GM12873 (cell line): ENCODE data around the gene GPRC5B.

Experiments
- CTCF ChIP-seq: IDR thresholded peaks from 2 replicates; pipeline ENCODE4 v1.5.1; 2012; ENCODE audit warnings: low read depth, mild to moderate bottlenecking, moderate library complexity, low read length, control low read depth; ENCODE audit not compliant: insufficient read depth; ENCODE audit errors: missing control alignments

Gene GPRC5B

DNA sequence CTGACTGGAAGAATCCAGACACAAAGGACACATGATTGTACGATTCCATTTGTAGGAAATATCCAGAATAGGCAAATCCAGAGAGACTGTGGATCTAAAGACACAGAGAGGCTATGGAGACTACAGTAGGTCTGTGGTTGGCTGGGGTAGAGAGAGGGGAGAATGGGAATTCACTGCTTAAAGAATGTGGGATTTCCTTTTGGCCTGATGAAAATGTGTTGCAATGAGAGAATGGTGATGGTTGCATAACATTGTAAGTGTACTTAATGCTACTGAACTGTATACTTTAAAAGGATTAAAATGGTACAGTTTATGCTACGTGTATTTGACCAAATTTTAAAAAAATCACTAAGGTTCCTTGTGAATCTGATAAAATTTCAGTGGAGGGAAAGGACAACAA lies 62.1 kb downstream of the GPRC5B start:
- TF ChIP-seq CTCF, result no peak

DNA sequence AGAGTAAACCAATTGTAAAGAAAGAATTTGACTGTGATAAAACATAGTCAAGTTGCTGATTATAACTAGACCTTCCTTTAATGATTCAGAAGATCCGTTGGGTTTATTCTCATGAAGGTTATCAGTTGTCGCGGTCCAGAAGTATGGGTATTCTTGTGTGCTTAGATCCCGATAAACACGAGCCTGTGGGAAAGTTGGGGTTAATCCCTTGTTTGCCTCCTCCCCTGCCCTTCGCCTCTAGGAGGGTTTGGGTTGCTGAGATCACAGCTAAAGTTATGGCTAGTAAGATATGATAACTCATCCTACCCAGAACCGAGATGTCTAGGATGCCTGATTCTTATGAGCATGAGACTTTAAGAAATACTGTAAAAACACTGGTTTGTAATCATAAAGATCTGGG lies 66.8 kb downstream of the GPRC5B start:
- TF ChIP-seq CTCF, result no peak

DNA sequence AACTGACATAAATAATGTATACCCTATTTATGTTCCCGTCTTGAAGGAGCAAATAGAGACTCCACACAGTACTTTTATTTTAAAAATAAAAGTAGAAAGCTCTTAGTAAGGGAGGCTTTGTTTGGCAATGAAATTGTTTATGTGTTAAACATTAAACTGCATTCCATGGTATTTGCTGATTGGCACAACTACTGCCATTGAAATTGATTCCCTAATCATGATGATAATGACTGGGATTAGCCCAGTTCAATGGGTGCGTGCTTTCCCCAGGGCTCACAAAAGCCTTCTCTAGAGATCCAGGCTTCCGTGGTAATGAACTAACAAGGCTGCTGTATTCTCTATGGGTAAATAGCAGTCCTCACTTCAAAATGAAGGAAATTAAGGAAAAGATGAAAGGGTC lies 67.5 kb downstream of the GPRC5B start:
- TF ChIP-seq CTCF, result no peak

- TF ChIP-seq CTCF, result no peak
Measured at GRCh38 chr16:19815418-19815817, 69.2 kb downstream of the GPRC5B start.

DNA sequence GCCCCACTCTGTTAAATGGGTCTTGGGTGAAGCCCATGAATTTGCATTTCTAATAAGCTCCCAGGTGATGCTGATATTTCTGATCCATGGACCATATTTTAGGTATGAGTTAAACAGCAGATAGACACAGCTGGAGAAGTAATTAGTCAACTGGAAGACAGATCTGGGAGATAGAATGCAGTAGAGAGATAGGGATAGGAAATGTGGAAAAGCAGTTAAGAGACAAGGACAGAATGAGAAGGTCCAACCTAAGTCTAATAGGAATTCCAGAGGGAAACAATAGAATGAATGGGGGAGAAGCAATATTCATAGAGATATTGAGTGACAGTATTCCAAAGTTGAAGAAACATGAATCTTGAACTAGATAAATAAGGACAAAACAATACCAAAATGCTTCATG lies 71.7 kb downstream of the GPRC5B start:
- no peak for TF ChIP-seq CTCF

GRCh38 chr16:19810817-19811731 lies 73.6 kb downstream of the GPRC5B start:
- TF ChIP-seq CTCF, result no peak

DNA sequence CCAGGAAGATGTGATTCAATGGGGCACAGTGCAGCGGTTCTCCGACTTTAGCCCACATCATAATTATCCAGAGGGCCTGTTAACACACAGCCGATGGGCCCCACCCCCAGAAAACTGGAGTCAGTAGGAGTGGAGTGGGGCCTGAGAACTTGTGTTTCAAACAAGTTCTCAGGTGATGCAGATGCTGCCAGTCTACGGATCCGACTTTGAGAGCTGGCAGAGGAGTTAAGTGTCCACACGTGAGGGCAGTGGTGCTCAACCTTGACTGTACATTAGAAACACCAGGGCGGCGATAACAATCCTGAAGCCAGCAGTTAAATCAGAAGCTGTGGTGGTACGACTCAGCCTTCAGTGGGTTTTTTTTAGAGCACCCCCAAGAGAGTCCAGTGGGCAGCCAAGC lies 75.0 kb downstream of the GPRC5B start:
- no peak for TF ChIP-seq CTCF
